LoVo (cell line): ENCODE data around the gene TRIL.

Source experiments
- DNase-seq: peaks from one replicate; pipeline ENCODE4 v3.0.0-alpha.2; 2016; ENCODE audit warnings: low spot score

The TRIL gene

GRCh38 chr7:28940741-28941384 is 17.3 kb downstream of the TRIL start:
- DNase-seq: no peak

DNA sequence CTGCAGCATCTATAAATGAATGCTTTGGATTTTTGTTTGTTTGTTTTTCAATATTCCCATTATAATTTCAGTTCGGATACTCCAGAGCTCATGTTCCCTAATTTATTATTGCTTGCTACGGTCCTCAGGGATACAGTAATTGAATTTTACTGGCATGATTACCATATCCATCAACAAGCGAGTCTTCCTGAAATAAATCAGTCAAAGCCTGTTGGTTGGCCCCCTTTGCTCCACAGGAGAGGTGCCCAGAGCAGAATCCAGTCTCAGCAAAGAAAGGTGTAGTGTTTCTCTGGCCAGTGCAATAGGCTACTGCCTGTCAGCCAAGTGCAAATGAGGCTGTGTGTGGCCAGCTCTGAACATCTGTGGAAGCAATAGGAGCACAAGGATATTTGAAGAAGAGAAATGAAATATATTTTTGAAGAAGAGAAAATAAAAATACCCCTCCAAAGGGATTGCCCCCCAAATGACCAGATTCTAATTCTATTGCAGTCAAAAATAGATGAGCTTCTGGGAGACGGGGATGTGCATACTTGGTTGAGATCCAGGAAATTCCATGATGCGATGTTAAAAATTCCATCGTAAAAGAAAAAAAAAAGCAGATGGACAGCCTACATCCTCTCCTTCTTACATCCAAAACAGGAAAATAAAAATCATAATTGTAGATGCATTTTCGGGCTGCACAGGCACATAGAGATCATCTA is 18.1 kb downstream of the TRIL start:
- no peak for DNase-seq

- no peak for DNase-seq
These were observed 18.8 kb downstream of the TRIL start for GRCh38 chr7:28939367-28939766.

DNA sequence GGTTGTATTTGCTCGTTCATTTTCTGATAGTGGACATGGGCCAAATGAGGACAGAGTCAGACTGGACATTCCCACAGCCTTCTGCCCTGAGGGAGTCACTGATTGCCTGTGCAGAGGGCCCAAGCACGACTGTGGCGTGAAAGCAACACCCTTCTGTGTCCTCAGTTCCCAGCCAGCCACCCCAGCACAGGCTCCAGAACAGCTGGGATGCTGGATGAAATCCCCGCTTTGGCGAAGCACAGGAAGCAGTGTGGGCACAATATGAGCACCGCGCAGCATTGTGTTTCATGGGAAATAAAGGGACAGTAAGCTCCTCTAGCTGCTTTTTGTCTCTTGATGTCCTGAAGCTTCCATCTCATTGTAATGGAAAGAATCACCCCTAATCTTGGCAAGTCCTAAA is 20.5 kb downstream of the TRIL start:
- no peak for DNase-seq

DNA sequence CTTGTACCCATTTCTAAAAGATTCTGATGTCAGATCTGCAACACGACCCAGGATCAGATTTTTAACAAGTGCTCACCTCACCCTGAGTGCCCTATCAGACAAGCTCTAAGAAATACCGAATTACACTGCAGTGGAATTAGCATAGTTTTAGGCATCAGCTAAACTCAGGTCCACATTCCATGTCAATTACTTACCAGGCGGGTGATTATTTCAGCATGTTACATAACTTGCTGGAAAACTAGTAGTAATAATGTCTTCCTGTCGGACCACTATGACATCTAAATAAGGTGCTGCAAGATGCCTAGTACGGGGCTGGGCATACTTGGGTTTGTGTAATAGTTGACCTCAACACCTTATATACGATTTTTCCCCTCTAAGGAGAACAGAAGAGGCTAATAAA is 21.0 kb downstream of the TRIL start:
- DNase-seq: no peak

DNA sequence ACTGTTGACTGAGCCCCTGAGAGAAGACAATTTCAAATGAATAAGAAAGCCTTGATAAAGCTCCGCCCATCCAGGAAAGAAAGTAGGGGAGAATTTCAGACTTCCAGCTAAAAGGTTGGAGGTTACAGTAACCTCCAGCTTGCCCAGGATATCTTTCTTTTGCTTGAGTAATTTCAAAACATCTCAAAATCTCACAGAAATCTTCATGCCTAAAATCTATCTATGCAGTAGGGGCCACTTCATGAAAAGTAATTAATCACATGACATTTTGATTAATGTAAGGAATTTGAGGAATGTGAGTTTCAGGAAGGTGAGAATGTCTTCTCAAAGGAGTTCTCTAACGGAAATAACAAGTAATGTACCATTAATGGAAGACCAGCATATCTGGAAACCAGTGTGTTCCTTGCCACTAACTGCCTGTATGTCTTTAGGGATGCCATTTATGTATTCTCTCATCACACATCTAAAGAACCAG is 24.2 kb downstream of the TRIL start:
- no peak for DNase-seq

DNA sequence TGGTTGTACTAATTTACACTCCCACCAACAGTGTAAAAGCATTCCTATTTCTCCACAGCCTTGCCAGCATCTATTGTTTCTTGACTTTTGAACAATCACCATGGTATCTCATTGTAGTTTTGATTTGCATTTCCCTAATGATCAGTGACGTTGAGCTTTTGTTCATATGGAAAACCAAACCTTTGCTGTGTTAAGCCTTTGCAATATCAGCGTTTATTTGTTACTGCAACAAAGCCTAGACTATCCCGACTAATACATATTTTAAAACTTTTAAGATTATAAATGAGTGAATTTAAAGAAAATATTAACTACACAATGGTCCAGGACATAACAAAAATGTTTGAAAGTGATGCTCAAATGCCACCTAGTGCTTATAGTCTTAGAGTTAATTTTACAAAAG is 26.6 kb downstream of the TRIL start:
- DNase-seq: no peak

DNA sequence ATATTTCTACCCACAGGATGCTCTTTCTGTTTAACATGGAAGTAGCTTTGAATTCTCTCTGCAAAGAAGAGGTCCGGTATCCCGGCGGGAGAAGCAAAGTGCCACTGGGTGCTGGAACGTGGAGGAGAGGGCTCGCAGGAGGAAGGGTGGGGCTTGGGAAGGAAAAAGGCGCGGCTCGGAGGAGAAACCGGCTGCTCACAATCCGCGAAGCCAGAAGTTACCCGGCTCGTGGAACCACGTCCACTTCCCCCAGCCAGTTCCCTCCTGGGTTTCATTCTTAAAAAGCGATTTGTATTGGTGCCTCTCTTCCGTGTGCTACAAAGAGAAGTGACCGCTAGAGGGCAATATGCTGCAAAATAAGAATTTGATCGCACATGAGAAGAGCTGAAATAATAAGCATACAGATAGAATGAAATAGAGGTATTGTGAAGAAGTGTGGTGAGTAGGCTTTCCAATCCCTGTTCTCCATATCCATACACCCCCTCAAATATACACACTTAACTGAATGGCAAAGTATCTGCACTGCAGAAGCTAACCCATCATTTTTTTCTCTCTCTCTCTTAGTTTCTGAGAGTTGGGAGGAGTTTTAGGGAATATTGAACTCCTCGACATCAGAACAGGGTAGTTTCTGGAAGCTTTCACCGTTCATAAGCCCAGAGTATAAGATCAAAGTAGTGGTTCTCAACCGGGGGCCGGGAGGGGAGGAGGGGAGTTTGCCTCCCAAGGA is 31.1 kb downstream of the TRIL start:
- peak; percentile 87 for DNase-seq

GRCh38 chr7:28922624-28923331 is 35.4 kb downstream of the TRIL start:
- DNase-seq: peak; percentile 84

- DNase-seq: peak; percentile 82
These were observed 36.3 kb downstream of the TRIL start for GRCh38 chr7:28921822-28922221.

DNA sequence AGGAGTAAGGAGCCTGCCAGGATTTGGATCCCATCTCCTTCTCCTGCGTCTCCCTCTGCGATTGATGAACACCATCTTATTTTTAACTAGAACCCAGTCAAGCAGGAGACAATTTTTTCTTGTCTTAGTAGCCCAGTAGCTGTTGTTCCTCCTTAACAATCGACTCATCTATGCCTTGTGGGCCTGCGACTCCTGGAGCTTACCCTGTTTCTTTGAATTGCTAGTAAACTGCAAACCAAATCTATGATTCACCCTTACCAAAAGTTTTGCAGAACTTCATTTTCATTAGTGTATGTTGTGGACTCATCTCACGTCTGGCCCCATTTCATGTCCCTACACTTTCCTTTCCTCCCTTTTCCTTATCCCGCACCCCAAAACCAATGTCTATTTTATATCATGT is 37.7 kb downstream of the TRIL start:
- DNase-seq: no peak

GRCh38 chr7:28919510-28919909 is 38.6 kb downstream of the TRIL start:
- DNase-seq: no peak

DNA sequence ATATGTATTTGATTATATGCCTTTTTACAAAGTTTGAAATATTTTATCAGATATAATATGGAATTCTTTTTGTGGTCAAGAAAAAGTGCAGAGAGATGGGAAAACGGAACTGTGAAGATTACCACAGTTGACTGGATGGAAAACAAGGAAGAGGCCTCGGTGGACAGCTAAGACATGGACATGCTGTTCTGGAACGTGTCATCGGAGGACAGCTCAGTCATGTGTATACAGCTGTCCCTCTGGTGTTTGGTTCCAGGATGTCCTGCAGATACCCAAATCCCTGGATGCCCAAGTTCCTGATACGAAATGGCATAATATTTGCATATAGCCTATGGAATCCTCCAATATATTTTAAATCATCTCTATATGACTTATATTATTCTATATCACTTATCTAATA is 49.4 kb downstream of the TRIL start:
- DNase-seq: no peak

- no peak for DNase-seq
These were observed 52.7 kb downstream of the TRIL start for GRCh38 chr7:28905464-28905863.

- DNase-seq: no peak
These were observed 53.5 kb downstream of the TRIL start for GRCh38 chr7:28904578-28905048.

DNA sequence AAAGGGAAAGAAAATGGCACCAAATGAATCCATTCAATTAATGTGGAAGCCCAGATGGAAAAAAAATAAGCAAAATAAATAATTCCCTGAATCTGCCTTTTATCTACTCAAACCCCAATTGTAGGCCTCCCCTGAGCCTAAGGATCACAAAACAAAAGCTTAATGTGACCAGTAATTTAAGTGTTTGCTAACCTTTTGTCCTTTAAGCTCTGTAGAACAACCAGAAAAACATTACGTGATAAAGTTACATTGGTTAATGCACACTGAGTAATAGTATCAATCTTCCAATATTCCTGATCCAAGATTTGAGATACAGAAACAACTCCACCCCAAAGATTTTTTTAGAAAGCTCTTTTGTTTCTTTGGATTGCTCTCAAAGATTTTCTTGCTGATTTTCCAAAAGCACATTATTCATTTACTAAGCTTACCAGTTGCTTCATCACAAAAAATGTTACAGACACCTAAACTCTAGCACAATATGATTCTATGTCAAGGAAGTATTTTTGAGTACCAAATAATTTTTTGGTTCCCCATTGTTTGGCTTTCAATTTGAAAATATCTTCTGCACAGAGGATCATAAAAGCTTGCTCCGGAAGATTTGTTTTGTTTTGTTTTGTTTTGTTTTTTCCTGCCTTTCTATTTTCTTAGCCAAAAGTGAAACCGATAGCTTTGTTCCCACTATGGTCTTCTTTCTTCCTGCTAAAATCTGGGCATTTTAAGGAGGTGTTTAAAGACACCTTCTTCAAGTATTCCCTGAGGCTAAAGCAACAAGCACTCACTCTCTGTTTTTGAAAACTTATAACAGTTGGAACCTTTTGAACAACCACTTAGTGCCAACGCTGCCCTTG is 54.2 kb downstream of the TRIL start:
- no peak for DNase-seq
